ENCODE data around the gene NEK6. TPM values are rescaled to one million over a fixed set of nuclear protein-coding genes. Genes with fewer than 3 reads are reported as not detected.

NEK6 gene
- total RNA-seq, 2 experiments from 2014 or later, result 5.6 to 16.4 TPM

- peaks cover 48% of the 10 kb centered on the region for H3K4me1 ChIP-seq (ENCODE audit: insufficient read depth, low read length, poor library complexity, severe bottlenecking)
- H3K4me3 ChIP-seq (ENCODE audit: low read depth, low read length, poor library complexity, severe bottlenecking), result peak overlapping the region; percentile 15
- peaks cover 5% of the 10 kb centered on the region; the same call in 1 of the 2 replicates for H3K79me2 ChIP-seq (ENCODE audit: insufficient read depth, low read depth, low read length)
- H3K4me2 ChIP-seq (ENCODE audit: low read length), result peak overlapping the region; percentile 43
- ChIA-PET POLR2A (interaction anchor here (0.7 kb wide), 1 partner anchor 22 kb away, joined by 3 read pairs; no protein-coding TSS in a partner anchor), CTCF (ENCODE audit: unreplicated experiment) (no interaction called here)
- H3K27ac ChIP-seq (ENCODE audit: low read depth, low read length, poor library complexity, severe bottlenecking), result peak overlapping the region; percentile 29
- DNase-seq (ENCODE audit: low spot score), result peak; percentile 51
- peak overlapping the region; percentile 64 for H2AFZ ChIP-seq (ENCODE audit: low read length)
- no peaks in the 10 kb centered on the region for H3K36me3 ChIP-seq (ENCODE audit: insufficient read depth, low read length)
- peaks cover 5% of the 10 kb centered on the region; the same call in 1 of the 2 replicates for H4K20me1 ChIP-seq (ENCODE audit: insufficient read depth, low read length)
- H3K9me2 ChIP-seq (ENCODE audit: insufficient read depth, low read length), result no peaks in the 10 kb centered on the region
- no peak for TF ChIP-seq CTCF (conservative IDR thresholded peaks at IDR 0.05; ENCODE audit: low read length)
- no peak for TF ChIP-seq EZH2phosphoT487 (IDR thresholded peaks at IDR 0.05; ENCODE audit: borderline replicate concordance, low read depth, low read length)
- no peaks in the 10 kb centered on the region for H3K9me3 ChIP-seq (ENCODE audit: low read length)
- no TSS peak for BruUV-seq (replicated peaks)
- intact Hi-C loops (cut with micrococcal nuclease; ENCODE audit: unreplicated experiment), result no loop called here
Measured at GRCh38 chr9:124254261-124254682, 3.5 kb upstream of the NEK6 start.

- Histone ChIP-seq H3K36me3 (ENCODE audit: insufficient read depth, low read length) (no peaks in the 10 kb centered on the region), H3K4me2 (ENCODE audit: low read length) (no peak overlapping the region), H4K20me1 (ENCODE audit: insufficient read depth, low read length) (peaks cover 8% of the 10 kb centered on the region; the same call in 1 of the 2 replicates), H3K79me2 (ENCODE audit: insufficient read depth, low read depth, low read length) (peaks cover 12% of the 10 kb centered on the region; the same call in 1 of the 2 replicates), H3K4me1 (ENCODE audit: insufficient read depth, low read length, poor library complexity, severe bottlenecking) (peaks cover 57% of the 10 kb centered on the region), H3K9me2 (ENCODE audit: insufficient read depth, low read length) (no peaks in the 10 kb centered on the region), H3K27ac (ENCODE audit: low read depth, low read length, poor library complexity, severe bottlenecking) (no peak overlapping the region), H3K4me3 (ENCODE audit: low read depth, low read length, poor library complexity, severe bottlenecking) (no peak overlapping the region), H3K9me3 (ENCODE audit: low read length) (no peaks in the 10 kb centered on the region), H2AFZ (ENCODE audit: low read length) (no peak overlapping the region)
- ChIA-PET POLR2A (interaction anchor here (0.7 kb wide), 1 partner anchor 151 kb away, joined by 3 read pairs; no protein-coding TSS in a partner anchor), CTCF (ENCODE audit: unreplicated experiment) (no interaction called here)
- DNase-seq (ENCODE audit: low spot score), result no peak
- no TSS peak for BruUV-seq (replicated peaks)
- intact Hi-C loops (cut with micrococcal nuclease; ENCODE audit: unreplicated experiment), result no loop called here
- no peak for TF ChIP-seq EZH2phosphoT487 (IDR thresholded peaks at IDR 0.05; ENCODE audit: borderline replicate concordance, low read depth, low read length)
- TF ChIP-seq CTCF (conservative IDR thresholded peaks at IDR 0.05; ENCODE audit: low read length), result no peak
Measured at GRCh38 chr9:124255222-124255621, 2.5 kb upstream of the NEK6 start.

GRCh38 chr9:124256517-124257069 lies 1.2 kb upstream of the NEK6 start:
- Histone ChIP-seq H4K20me1 (ENCODE audit: insufficient read depth, low read length) (peaks cover 8% of the 10 kb centered on the region; the same call in 1 of the 2 replicates), H3K4me1 (ENCODE audit: insufficient read depth, low read length, poor library complexity, severe bottlenecking) (peaks cover 71% of the 10 kb centered on the region), H3K36me3 (ENCODE audit: insufficient read depth, low read length) (no peaks in the 10 kb centered on the region), H2AFZ (ENCODE audit: low read length) (peak overlapping the region; percentile 18; the same call in 1 of the 2 replicates), H3K9me3 (ENCODE audit: low read length) (no peaks in the 10 kb centered on the region), H3K79me2 (ENCODE audit: insufficient read depth, low read depth, low read length) (peaks cover 17% of the 10 kb centered on the region; the same call in 1 of the 2 replicates), H3K4me3 (ENCODE audit: low read depth, low read length, poor library complexity, severe bottlenecking) (no peak overlapping the region), H3K9me2 (ENCODE audit: insufficient read depth, low read length) (no peaks in the 10 kb centered on the region), H3K27ac (ENCODE audit: low read depth, low read length, poor library complexity, severe bottlenecking) (peak overlapping the region; percentile 53), H3K4me2 (ENCODE audit: low read length) (peak overlapping the region; percentile 57)
- intact Hi-C loops (cut with micrococcal nuclease; ENCODE audit: unreplicated experiment), result no loop called here
- TF ChIP-seq CTCF (conservative IDR thresholded peaks at IDR 0.05; ENCODE audit: low read length) (no peak), EZH2phosphoT487 (IDR thresholded peaks at IDR 0.05; ENCODE audit: borderline replicate concordance, low read depth, low read length) (no peak)
- peak; percentile 85 for DNase-seq (ENCODE audit: low spot score)
- no TSS peak for BruUV-seq (replicated peaks)
- ChIA-PET CTCF (ENCODE audit: unreplicated experiment) (no interaction called here), POLR2A (interaction anchor here (0.9 to 1.4 kb wide), 5 partner anchors 15 to 41 kb away, joined by 3 to 6 read pairs (median 3); no protein-coding TSS in a partner anchor)
